Fibroblast of skin of back (primary cell): ENCODE measurements around the gene TUSC7. TPM values are rescaled to one million over a fixed set of nuclear protein-coding genes. Genes with fewer than 3 reads are reported as not detected.

Experiments
- DNase-seq: peaks from one replicate; pipeline ENCODE4 v3.0.0-alpha.2; 2013
- polyA plus RNA-seq, 2 experiments: library from polyadenylated mRNA; unstranded; fragments of 120-200 nt; gene quantifications; one replicate each; pipeline ENCODE4 v1.2.1, GENCODE V29; 2013; ENCODE audit not compliant: insufficient read length in 2 of 2

TUSC7 gene
- polyA plus RNA-seq (2013, experiment 1 of 2; ENCODE audit: insufficient read length), result not detected
- not detected for polyA plus RNA-seq (2013, experiment 2 of 2; ENCODE audit: insufficient read length)

DNA sequence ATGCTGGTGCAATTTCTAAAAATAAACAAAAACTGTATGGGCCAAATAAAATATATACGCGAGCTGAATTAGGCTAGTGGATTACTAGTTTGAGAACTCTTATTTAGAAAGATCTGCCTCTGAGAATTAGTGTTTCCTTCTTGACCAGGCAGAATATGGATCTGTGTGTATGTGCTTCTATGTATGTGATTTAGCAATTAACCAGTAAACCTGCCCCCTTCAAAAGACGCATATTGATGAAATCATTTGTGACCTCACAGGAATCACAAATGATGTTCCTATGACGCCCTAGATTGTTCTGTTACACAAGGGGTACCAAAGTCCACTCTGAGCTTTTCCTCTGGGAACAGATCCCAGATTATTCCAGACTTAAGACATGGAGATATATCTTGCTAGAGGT, at the start of gene TUSC7:
Gene TUSC7 (plus strand): TSS at position 301 of the 400 bp plus-strand sequence.
- no peak for DNase-seq

DNA sequence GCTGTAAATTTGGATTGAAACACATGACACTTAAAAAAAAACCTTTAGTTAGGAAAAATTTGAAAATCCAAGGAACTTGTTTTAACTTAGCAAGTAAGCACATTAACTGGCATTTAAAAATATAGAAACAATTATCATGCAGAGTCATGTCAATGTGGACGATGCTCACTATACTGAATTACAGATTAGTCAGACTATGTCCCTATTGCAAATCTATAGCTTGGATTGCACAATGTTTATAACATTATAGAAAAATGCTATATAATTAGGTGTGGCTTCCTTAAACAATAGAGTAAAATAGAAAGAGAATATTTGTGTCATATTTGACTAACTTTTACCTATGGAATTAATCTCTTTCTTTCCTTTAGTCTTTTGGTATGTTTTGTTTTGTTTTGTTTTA, 48.4 kb upstream of the TUSC7 start:
- no peak for DNase-seq

DNA sequence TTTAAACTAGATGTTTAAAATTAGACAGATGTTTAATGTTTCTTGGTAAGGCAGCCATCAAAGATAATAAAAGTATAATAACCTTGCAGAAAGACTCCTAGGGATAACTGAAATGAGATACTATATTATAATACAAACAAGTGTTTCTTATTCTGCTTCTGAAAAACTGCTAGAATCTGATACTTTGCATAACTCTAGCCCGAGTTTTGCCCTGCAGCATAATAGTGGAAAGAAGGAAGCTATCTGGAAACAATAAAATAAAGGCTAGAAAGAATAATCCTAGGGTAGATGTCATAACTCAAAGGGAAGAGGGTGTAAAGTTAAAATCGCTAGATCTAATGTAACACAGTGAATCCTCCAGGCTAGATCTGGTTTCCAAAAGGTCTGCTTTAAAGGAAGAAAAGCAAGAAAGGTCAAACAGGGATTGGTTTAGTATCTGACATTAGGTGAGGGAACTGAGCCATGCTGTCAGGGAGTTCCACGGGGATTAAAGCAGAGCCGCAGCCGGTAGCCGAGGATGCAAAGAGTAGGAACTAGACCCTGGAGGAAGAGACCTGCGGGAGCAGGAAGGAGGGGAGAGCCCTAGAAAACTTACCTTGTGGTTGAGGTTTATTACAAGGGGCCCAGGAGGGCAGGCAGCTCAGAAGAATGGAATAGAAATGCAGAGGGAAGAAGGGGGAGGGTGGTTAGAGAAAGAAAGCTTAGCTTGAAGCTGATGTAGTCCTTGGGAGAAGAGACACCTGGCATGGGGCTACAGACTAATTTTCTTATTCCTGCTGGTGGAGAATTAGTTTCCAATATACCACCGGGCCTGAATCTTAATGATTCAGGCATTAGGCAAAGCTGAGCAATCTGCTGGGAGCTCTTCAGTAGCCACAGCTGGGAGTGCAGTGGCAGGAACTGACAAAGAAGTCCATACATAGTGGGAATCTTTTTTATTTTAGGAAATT, 46.1 kb upstream of the TUSC7 start:
- DNase-seq, result no peak

DNA sequence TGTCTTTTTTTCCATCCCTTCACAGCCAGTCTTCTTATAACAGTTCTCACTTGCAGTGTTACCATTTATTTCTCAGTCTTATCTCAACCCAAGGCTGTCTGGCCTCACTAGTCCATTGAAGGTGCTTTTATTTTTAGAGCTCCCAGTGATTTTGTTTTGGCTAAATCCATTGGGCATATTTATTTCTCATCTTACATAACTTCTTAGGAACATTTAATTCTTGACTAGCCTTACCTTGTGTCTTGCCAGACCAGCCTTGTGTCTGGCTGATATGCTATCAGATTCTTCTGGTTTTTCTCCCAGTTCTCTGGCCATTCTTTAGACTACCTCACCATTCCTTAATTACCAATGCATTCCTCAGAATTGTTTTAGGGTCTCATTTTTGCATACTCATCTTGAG, 42.3 kb upstream of the TUSC7 start:
- DNase-seq, result no peak

DNA sequence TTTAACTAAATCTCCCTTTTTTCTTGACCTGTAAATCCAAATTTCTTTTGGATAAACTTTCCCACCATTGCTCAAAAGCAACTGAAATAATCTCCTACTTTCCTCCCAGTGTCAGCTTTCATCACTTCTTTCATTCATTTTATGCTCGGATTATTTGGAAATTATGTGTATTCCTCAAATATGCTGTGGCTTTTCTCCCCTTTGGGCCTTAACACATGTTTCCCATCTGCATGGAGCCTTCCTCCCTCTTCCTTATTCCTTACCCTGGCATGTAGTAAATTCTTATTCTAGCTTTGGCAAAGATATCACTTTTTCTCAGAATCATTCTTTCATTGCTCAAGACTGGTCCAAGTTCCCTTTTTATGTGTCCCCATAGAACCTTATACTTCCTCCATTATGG, 41.8 kb upstream of the TUSC7 start:
- no peak for DNase-seq

DNA sequence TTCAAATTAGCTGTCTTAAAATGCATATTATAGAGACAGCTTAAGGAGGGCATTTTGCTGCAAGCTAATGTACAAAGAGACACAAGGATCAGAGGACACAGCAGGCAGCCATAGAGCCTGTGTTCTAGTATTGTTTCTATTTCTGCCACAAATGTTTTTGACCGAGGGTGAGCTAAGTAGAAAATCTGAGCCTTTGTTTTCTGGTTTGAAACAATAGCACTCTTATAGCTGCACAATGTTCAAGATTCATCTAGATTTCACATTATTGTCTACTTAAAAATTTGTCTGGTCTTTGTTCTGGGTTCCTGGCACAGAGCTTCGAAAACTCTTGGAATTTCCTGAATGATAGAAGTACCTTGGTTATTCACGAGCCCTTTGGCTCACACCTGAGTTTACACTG, 40.0 kb upstream of the TUSC7 start:
- no peak for DNase-seq

DNA sequence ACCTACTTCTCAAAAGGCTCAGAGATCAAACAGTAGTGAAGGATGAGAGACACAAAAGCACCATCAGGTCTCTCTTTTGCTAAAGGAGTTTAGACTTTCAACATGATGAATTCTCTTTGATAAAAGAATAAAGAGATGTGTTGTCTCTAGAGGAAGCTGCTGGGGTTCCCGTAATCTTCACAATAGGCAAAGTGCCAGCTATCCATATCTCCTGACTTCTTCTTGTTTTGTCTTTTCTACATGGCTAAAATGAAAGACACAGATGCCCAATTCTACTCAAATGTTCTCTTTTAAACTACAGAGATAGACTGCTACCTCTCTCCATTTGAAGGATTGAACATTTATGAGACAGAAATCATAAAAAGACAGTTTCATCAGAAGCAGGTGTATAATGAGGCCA, 38.4 kb upstream of the TUSC7 start:
- DNase-seq, result no peak

DNA sequence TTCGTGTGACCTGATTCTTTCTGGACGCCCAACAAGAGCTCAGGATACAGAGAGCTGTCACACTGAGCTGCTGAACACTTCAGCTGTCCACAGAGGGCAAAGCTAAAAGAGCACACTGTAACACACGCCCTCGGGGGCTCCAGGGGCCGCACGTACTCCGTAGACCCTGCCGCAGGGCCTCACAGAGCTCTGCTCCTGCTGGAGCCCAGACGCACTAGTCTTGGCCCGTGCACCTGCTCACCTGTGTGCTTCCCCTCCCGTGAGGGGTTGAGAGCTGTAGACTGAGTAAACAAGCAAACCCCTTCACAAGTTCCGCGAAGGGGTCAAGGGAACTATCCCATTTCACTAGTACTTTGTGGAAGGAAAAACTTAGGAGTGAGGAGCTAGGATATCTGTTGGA, 30.7 kb upstream of the TUSC7 start:
- DNase-seq, result no peak

DNA sequence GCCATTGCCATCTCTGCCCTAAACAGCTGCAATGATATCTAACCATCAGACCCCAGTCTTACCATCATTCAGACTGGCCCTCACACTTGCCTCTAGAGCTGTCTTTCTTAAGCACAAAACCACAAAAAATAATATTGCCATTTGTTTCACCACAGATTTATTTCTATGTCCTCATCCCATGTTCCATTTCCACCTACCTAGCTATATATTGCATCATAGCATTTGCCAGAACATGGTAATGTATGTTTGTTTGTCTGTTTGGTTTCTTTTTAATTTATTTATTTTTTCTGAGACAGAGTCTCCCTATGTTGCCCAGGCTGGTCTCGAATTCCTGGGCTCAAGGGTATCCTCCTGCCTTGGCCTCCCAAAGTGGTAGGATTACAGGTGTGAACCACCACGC, 18.5 kb upstream of the TUSC7 start:
- DNase-seq, result no peak

DNA sequence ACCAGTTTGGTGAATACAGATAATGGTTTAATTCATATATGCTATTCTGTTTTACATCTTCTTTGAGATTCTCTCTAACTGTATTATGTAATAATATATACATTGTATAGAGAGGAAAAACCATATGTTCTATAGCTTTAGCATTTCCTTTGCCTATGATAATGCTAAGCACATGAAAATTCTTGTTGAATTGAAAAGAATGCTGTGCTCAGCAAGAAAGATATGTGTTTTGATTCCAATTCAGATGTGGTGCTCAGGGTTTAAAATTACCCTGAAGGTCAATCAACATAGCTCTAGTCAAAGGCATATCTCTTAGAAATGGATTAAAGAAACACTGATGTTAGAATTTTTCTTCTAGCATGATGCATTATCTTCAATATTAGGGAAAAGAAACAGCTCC, 8.5 kb upstream of the TUSC7 start:
- DNase-seq, result no peak

DNA sequence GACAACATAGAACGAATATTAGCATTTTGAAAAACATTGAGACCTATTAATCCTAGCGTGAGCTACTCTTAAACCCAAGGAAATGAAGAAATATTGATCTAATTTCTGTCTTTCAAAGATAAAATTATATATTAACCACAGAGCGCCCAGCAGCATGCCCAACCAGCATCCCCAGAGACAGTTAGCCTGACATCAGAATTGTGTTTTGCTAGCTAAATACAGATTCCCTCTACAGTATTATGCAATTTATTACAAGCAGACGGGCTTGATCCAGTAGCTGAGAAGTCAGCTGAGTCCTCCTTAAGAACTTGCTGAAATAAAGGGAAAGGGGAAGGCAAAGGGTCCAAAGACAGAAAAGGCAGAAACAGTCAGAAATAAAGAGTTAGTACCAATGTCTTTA, 7.2 kb upstream of the TUSC7 start:
- DNase-seq, result no peak

DNA sequence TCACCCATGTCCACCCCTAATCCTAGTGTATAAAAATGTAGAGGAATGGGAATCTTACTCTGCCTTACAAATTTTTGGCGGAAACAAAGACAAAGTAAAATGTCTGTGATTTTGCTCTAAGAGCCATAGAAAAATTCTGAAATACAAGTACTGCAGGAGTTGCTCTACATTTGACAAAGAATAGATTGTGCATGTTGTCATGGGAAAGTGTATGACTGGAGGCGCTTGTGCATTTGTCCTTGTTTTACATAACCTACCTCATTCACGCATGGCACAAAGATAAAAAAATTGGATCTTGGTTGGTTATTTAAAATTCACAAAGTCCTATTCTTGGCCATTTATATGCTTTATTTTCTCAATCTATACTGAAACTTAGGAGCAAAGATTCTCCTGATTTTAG, 2.0 kb upstream of the TUSC7 start:
- DNase-seq, result no peak

DNA sequence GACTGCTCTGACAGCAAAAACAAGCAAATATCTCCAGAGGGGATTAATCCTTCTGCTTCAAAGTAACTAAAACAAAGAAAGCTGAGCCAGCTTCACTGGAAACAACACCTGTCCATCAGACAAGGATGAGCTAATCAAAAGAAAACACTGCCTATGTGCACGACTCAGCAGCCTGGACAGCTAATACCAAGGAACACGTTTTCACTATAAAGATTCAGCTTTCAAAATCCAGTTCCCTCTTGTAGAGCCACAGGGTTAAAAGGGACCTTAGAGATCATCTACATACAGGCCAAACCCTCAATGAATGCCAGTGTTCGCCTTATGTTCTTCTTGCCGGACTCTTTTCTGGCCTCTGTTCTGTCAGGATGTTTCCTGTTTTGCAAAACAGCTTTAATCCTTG, 6.9 kb downstream of the TUSC7 start:
- DNase-seq, result no peak

DNA sequence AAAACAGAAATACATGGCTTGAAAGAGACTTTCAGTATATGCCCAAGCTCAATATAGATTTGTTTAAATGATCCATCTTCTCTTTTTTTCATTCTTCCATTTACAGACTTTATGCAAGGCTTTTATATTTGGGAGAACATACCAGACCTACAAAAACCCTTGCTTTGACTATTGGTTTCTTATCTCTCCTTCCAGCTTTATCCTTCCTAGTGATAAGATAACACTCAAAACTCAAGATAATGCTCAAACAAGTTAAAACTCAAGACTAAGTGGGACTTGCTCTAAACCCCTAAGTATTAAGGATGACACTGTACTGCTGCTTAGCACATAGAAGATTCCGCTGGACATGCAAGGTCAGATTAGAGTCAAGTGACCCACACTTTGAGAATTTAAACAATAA, 8.0 kb downstream of the TUSC7 start:
- no peak for DNase-seq

DNA sequence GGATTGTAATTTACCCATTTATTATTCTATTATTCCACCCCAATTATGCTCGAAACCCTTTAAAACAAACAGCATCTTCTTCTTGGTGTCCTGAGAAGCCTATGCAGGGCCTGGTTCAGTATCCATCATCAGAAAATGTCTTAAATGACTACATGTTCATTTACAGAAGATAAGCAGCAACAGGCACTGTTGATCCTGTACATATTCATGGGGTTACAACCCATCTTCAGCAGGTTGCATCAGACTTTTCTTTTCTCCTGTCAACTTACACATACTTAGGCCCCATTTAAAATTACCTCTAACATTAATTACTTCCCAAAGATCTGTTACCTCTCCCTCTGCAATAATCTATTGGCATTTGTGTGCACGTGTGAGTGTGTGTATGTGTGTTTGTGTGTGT, 18.9 kb downstream of the TUSC7 start:
- no peak for DNase-seq

DNA sequence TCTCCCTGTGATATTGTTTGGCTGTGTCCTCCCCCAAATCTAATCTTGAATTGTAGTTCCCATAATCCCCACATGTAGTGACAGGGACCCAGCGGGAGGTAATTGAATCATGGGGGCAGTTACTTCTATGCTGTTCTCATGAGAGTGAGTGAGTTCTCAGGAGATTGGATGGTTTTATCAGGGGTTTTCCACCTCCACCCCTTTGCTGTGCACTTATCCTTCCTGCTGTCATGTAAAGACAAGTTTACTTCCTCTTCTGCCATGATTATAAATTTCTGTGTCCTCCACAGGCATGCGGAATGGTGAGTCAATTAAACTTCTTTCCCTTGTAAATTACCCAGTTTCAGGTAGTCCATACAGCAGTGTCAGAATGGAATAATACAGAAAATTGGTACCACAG, 24.7 kb downstream of the TUSC7 start:
- no peak for DNase-seq

DNA sequence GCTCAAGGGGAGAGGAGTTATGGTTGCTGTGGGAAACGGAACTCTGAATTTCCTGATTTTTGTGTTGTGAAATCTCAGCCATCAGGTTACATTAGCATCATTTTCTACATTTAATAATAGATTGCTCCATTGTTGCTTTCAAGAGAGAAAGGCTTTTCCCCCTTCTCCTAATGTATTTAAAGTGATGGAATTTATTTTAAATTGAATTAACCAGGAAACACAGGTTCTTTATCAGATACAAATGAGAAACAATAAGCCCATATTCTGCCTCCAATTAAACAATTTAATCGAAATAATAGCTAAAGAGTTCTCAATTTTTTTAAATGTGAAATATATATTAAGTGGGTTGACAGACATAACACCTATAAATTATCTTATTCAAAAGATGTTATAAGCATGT, 30.1 kb downstream of the TUSC7 start:
- DNase-seq, result no peak

DNA sequence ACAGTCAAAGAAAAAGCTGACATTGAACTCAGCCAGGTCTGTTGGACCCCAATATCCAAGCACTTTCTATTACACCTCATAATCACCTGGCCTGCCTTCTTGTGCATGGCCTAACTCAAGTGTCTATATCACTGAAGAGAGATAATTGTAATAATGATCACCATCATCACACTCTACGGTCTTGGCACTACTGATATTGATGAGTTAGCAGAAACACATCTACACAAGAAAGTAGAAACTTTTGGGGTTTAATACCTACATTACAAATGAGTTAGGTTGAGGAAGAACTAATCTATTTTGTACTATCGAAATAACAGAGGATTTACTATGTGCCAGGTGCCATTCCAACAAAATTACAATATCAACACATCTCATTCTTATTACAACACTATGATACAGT, 30.7 kb downstream of the TUSC7 start:
- no peak for DNase-seq

DNA sequence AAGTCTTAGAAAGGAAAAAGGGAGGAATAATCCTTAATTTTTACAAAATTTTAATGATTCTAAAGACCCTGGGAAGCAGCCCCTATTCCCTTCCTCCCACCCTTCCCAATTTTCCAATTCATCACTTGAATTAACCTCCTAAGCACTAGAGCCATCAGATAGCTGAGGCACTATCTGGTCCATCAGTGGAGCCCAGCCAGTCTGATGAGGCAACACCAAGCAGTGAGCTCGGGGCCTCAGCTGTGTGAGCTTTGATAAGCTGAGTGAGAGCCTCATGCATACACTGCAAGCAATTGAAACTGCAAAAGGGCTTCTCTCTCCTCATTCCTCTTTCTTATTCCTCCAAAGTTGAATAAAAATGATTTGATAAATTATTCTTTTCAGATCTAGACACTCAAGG, 31.9 kb downstream of the TUSC7 start:
- no peak for DNase-seq

DNA sequence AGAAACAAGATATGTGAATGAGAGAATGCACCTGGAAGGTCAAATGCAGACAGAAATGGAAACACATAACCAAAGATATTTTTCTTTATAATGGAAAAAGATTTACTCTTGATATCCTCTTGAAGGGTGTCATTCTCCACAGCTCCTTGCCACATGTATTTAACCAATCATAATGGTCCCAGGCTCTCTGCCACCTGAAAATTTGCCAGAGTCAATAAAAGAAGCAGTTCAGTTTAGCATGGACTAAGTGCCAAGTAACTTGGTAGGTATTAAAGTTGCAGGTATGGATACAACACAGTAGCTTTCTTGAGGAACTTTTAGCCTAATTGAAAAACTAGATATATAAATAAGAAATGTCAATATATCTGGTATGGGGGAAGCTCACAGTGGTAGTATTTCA, 33.5 kb downstream of the TUSC7 start:
- no peak for DNase-seq

DNA sequence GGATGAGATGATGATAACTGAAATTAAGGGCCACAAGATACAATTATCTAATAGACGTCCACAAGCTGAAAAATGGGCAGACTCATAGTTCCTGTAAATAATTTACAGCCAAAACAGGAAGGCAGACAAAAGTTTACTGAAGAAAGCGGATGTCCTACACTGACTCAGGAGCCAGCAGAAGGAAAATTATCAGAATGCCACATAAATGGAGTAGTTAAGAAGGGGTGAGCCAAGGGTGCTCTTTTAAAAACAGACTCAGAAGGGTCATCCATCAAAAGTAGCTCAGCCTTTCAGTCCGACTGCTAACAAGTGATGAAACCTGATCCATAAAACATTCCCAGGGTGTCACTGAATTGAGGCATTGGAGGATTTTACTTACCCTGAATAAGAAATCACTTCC, 39.8 kb downstream of the TUSC7 start:
- DNase-seq, result no peak

DNA sequence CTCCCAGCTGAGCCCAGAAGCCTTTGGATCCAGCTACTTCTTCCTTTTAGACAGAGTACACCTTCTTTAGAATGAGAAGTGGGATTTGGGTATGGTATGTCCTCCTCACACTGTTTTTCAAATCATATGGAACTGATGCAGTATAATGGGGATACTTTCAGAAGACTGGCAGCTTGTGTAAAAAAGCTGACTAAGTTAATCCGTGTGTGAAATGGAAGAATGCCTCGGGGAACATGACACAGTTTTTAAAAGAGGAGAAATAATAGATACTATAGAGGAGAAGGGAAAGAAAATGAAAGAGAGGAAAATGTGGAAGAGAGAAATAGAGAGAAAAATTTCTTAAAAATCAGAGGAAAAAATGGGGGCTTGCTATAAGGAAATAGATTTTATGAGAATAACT, 47.7 kb downstream of the TUSC7 start:
- no peak for DNase-seq

DNA sequence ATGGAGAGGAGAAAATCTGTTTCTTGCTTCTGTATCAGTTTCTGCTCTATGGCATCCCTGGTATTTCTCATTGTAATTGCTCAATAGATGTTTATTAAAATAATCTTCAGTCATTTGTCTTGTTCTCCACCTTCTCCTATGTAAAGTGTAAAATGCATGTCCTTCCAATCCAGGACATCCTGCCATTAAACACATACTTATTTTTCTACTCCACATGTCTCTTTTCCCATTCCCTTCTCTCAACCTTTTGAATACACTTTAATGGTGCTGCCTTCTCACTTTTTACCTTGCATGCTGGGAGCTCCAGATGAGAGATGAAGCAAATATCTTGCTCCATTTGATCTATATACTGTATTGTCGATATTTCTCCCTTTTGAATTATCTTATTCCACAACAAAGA, 49.7 kb downstream of the TUSC7 start:
- DNase-seq, result no peak
